Measurements from ENCODE around the gene TXLNG. TPM values are rescaled to one million over a fixed set of nuclear protein-coding genes. Genes with fewer than 3 reads are reported as not detected.
"Not testable (repeated sequence)": the region's sequence is repeated elsewhere in the genome, so short reads cannot be mapped to it uniquely, and the experiment has no call there.

The TXLNG gene
- polyA plus RNA-seq, 4 donors: 12.5 to 18.8 (median 16.4) TPM

DNA sequence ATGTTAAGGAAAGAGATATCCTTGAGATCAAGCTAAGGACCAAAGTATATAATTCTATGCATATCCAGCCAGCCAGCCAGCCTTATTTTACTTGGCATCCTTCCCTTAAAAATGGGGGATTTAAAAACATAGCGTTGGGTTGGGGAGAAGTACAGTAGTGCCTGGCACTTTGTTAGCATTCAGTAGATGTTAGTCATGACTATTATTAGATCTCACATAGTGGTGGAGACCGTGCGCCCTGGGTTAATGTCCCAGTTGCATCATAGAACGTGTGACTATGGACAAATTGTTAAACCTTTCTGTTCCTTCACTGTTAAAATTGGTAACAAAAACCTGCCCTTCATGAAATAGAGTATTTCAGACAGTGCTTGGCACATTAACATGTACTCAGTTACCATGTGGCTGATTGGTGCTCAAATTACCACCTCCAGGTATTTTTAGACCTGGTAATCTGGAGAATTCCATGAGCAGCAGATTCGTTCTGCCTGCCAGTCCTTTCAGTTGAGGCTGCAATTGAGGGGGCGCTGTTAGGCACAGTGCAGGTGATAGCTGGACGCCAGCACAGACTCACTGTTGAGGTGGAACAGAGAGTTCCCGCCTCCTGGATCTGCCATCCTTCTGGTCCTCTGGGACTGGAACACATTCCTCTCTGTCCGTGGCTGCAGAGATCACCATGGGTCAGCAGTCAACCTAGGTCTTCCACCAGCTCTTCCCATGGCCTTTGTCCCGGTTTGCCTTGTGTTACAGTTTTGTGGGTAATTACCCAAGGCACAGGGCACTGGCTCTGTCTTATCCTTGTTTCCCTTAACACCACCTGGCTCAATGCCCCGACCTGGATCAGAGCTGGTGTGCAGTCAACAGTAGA, 52.2 kb downstream of the TXLNG start:
- DNase-seq (ENCODE audit: low read depth in 4 of 4, low spot score in 2 of 4): no peak

DNA sequence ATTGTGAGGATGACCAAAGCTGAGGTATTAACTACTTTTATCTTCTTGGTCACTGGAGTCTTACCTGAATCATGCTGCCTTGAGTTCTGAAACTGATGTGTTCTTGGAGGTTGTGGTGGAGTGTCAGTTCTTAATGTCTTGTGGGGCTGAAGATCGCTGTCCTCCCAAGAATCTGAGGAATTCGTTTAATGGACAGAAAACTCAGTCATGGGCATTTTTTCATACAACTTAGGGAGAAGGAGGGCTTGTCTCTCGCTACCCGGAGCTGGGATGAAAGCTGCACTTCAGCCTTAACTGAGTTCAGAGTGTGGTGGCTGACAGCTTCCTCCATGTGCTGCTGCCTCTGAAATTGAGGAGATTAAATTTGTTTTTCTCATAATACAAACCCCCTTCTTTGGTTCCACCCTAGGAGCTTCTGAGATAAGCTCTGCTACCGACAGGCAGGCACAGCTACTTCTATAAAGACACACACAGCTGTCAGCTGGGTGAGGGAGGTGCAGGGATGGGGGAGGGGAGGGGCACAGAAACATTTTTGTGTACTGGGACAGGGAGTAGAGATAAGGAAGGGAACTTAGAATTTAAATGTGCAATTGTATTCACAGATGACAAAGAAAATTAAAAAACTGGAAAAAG, 53.1 kb downstream of the TXLNG start:
- DNase-seq (ENCODE audit: low read depth in 4 of 4, low spot score in 2 of 4): no peak

DNA sequence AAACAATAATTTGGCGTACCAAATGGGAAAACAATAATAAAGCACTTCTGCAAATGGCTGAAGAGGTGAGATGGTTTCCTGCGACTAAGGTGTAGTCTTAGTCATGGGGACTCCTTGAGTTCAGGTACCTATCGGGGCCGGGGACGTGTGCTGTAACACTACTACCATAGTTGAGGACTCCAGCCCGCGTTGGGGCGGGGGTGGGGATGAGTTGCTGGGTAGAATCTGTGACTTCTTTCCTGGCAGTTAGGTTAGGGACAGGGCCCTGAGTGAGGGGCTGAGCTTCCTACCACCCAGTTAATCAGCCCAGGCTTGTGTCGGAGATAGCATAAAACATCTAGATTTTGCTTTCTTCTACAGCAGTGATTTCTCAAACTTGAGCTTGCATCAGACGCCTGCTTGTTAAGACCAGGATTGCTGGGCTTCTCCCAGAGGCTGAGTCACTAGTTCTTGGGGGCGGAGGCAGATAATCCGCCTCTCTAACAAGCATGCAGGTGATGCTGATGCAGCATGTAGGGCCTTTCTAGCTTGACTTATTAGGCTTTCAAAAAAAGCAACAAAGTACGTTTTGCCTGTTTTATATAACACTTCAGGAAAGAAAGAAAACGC, 53.7 kb downstream of the TXLNG start:
- no peak for DNase-seq (ENCODE audit: low read depth in 4 of 4, low spot score in 2 of 4)

DNA sequence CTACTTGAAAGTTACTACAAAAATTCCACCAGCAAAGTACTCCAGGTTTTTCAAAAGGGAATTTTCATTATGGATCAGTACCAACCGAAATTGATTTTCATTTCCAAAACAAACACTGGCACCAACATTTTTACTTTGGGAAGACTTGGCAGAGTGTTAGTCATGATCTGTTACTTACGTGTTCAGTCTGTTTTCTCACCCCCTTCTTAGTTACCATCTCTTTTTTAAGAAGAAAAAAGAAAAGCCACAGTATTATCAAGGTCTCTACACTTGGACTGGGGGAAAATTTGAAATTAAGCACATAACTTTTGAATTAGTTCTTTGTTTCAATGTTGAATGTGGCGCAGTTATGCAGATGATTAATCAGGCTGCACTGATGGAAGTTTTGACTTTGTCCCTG, 56.4 kb downstream of the TXLNG start:
- DNase-seq (ENCODE audit: low read depth in 4 of 4, low spot score in 2 of 4): no peak

DNA sequence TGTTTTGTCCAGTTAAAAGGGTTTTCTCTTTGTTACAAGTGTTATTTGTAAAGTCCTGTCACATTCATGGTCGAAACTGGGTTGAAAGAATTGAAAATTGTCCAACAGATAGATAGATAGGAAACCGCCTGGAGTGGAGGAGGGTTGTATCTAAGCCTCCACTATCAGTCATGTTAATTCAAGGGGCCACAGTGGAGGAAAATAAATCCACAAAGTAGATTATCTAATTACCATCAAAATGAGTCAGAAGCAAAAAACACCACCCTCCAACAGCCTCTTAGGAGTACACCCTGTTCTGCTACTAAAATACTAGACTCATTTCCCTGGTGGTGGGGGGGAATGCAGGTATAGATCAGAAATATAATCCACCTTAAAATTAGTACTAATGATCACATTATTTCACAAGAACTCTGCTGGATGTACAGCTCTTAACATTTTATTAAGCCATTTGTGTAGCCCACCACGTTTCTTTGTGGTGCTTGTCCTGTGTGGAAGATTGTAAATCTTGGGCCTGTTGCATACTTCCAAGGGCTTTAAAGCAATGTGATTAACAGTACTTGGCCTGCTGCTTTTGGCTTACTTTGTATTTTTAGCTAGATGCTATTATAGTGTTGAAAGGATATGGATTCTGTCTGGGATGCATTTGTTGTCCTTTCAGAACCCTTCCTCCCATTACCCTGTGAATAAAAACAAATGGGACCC, 57.1 kb downstream of the TXLNG start:
- no peak for DNase-seq (ENCODE audit: low read depth in 4 of 4, low spot score in 2 of 4)

DNA sequence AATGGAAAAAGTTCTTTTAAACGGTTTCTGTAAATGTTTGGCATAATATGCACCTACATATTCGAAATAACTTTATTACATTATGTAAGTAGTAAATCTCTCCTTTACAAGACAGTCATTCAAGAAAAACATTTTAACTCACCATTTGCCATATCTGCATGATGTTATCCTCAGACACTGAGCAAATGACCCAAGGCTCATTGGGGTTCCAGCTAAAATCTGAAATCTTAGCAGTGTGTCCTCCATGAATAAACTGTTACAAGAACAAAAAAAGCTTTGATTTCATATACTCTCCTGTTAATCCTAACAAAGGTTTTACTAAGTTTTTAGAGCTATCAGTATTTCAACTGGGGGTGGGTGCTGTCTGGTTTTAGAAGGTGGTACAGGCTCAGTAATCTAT, 59.4 kb downstream of the TXLNG start:
- no peak for DNase-seq (ENCODE audit: low read depth in 4 of 4, low spot score in 2 of 4)

DNA sequence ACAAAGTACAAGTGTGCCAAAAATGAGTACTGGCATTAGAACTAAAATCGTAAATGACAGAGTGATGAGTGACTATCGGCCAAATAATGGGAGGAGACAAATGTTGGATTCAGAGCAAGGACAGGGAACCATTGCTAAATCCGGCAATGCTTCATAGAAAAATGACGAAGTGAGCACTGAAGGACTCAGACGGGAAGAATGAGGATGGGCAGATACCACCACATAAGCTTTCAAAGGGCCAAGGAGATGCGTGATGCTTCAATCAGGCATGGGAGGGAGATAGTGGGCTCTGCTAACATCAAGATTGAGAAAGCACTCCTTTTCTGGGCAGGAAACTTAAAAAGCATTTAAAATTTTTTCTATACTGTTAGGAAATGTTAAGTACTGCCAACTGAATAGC, 62.3 kb downstream of the TXLNG start:
- no peak for DNase-seq (ENCODE audit: low read depth in 4 of 4, low spot score in 2 of 4)

DNA sequence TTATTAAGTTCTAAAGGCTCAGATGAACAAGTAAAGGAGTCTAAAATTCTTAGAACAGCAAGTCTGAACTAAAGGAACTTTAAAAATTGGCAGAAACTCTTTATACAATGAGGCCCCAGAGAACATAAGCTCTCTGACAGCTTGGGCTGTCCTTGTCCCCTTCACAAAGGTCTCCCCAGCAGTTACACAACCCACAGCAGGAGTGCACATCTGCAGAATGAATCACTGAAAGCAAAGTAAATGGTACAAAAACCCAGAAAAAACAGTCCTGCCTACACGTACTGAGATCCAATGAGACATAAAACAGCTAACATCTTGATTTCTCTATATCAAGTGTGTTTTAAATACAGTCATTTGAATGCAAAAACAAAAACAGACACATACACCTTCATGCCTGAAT, 65.2 kb downstream of the TXLNG start:
- DNase-seq (ENCODE audit: low read depth in 4 of 4, low spot score in 2 of 4): no peak

DNA sequence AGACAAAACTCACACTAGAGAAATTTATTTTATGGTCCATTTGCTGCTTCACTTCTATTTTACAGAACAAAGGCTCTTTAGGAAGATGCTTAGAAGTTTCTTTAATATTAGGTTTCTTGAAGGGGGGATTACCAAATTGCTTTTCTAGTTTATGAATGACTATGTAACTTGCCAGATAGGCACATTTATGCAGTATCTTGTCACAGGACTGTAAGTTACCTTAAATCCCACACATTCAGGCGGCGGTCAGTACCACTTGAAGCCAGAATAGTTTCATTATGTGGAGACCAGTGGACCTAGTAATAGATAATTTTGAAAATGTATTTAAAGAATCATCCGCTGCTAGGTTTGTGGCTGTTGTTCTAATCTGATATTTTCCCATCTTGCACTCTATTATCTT, 65.6 kb downstream of the TXLNG start:
- DNase-seq (ENCODE audit: low read depth in 4 of 4, low spot score in 2 of 4): no peak

DNA sequence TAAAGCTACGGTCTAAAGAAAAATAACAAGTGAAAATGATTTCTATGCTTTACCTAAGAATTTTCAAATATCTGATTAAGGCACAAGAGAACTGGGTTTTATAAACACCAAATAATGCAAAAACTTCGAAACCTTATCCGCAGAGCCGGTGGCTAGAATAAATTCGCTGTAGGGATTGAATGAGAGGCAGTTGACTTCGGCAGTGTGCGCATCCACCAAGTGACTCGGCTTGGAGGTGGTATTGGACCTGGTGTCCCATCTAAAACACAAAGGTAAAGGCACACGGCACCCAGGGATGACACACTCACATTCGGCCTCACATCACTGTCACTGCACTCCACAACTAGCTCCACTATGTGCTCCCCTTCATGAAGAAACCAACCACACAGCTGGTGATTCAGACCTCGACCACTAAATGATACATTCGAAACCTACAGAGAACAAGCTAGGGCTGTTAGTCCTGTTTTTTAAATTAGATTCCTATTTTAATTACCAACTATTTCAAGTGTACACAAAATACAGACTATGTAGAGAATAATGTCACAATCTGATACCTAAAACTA, 66.4 kb downstream of the TXLNG start:
- no peak for DNase-seq (ENCODE audit: low read depth in 4 of 4, low spot score in 2 of 4)

DNA sequence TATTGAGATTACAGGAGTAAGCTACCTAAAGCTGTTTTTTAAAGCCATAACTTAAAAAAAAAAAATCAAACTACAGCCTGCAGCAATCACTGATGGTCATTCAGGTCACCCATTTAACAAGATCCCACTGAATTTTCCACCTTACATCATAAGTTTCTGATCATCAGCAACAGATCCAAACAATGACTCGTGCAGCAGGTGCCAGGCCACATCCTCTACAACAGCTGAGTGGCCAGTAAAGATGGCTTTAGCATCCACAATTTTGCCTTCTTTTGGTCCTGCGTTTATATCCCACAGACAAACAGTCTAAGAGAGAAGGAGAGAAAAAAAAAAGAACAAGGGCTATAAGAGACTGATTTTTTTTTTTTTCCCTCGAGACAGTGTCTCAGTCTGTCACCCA, 67.3 kb downstream of the TXLNG start:
- no peak for DNase-seq (ENCODE audit: low read depth in 4 of 4, low spot score in 2 of 4)

DNA sequence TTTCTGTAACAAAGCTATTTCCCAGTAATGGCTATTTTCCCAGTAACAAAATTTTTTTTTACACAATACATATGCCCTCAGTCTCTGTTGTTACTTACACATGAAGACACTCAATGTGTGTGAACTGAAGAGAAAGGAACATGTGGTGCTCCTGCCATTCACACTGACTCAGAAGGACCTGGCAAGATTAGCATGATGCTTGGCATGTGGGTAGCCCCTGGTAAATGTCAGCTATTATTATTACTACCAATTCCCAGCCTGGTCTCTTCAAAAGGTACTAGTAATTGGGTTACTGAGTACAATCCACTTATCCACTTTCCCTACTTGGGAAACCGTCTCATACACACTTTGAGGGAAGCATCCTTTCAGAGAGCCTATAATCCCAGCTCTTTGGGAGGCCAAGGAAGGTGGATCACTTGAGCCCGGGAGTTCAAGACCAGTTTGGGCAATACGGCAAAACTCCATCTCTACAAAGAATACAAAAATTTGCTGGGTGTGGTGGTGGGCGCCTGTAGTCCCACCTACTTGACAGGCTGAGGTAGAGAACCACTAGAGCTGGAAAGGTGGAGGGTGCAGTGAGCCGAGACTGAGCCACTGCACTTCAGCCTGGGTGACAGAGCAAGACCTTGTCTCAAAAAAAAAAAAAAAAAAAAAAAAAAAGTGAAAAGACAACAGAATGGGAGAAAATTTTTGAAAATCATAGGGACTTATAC, 69.3 kb downstream of the TXLNG start:
- DNase-seq (ENCODE audit: low read depth in 4 of 4, low spot score in 2 of 4): no peak

DNA sequence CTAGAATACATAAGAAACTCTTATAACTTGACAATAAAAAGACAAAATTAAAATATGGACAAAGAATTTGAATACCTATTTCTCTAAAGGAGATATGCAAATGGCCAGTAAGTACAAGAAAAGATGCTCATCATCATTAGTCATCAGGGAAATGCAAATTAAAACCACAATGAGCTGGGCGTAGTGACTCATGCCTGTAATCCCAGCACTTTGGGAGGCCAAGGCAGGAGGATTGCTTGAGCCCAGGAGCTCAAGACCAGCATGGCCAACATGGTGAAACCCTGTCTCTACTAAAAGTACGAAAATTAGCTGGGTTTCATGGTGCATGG, 69.8 kb downstream of the TXLNG start:
- DNase-seq (ENCODE audit: low read depth in 4 of 4, low spot score in 2 of 4): not testable (repeated sequence)

DNA sequence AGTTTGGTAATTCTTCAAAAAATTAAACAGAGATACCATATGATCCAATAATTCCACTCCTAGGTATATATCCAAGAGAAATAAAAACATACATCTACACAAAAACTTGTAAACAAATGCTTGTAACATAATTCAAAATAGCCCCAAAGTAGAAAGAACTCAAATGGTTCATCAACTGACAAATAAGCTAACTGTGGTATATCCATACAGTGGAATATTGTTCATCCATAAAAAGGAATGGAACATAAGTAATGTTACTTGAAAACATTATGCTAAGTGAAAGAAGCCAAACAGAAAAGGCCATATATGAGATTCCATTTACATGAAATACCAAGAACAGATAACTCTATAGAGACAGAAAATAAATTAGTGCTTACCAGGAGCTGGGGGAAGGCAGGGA, 70.5 kb downstream of the TXLNG start:
- no peak for DNase-seq (ENCODE audit: low read depth in 4 of 4, low spot score in 2 of 4)

DNA sequence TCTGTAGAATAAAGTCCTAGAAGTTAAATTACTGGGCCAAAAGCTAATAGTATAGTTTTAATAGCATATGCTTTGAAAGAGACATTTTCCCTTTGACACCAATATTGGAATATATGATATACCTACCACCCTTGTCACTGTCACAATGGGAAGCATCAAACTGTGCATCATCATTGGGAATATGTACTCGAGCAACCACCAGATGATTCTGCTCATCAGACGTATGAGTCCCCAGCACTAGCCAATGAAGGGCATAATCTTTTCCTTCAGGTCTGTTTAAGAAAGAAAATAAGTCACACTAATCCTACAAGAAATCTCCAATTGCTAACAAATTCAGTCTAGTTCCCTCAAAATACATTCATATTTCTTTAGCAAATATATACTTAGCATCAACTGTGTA, 76.6 kb downstream of the TXLNG start:
- DNase-seq (ENCODE audit: low read depth in 4 of 4, low spot score in 2 of 4): no peak

DNA sequence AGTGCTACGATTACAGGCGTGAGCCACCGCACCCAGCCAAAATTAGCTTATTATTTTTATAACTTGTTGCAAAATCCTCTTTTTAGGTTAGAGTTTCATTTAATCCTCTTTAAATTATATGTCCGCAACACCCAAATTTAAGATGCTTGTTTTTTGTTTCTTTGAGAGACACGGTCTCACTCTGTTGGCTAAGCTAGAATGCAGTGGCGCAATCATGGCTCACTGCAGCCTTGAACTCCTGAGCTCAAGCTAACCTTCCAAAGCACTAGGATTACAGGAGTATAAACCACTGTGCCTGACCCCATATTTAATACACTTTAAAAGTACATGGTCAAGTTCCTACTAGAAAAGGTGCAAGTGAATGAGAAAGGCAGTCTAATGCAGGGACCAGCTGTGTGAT, 81.7 kb downstream of the TXLNG start:
- DNase-seq (ENCODE audit: low read depth in 4 of 4, low spot score in 2 of 4): no peak

DNA sequence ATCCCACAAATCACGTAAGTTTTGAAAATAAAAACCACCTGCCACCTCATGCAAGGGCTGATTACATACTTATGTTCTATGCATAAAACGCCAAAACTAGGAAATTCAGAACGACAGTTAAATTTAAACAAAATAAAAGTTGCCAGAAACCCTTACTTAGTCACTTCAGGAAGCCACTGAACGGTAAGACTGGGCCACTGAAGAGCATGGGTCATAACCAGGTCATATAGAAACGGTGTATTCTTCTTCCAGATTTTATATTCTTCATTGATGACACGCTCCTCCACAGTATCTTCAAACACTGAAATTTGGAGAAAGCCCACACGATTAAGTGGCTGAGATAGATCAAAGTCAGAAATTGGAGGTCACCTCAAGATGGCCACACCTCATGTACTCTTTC, 82.7 kb downstream of the TXLNG start:
- no peak for DNase-seq (ENCODE audit: low read depth in 4 of 4, low spot score in 2 of 4)

DNA sequence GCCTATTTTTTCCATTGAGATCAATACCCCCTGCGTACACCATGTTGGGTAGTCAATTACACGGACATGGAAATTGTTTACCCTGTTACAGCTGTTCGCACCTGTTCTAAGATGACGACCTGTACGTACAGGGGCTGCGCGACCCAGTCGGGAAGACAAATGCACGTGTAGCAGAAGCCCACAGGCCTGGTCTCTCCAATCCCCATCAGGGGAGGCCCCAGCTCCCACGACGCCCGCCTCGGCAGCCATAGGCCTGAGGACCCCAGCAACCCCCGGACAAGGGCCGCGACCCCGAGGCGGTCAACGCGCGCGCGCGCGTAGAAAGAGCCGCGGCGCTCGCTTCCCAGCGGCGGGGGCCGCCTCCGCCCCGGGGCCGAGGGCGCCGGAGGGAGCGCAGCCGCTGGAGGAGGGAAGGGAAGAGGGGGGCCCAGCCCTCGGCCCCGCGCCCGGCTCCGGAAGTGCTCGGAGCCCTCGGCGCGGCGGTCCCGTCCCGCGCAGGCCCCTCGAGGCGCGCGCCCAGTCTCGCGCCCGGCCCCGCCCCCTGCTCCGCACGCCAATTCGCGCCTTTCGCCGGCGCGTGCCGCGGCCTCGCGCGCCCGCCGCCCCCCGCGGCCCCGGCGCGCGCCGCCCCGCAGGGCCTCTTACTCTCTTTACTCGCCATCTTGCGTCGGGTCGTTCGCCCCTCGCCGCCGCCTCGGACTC, 83.3 kb downstream of the TXLNG start:
- DNase-seq (ENCODE audit: low read depth in 4 of 4, low spot score in 2 of 4): peak in 1 of 4 donors; percentile 13

DNA sequence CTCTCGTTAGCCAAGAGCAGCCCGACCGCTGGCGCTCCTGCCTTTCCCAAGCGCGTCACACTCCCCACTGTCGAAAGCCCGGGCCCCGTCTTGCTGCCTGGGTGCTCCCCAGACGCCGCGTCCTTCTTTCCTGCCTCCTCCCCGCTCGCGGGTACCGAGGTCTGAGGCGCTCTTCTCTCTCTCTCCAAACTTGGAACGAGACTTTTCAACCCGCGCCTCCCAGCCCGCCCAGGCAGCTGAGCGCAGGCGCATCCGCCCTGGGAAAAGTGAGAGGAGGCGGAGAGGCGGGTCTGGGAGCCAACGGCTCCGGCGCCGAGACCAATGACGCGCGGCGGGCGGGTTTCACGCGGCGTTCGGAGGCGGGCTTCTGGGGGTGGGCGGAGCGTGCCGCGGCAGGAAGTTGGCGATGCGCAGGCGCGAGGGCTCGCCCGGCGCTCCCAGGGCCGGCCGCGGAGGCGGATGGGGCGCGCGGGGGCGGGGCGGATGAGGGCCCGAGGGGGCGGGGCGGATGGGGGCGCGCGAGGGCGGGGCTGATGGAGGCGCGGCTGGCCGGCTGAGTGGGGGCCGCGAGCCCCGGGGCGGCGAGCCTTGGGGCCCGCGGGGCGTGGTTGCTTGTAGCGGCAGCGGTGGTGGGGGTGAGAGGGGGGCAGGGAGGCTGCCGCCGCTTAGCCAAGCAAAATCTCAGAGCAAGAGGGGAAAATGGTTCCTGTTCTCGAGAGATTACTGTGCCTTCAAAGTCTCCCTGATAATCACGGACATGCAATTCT, 84.0 kb downstream of the TXLNG start, which contains the start of gene RBBP7:
TSS of gene RBBP7 (minus strand) at position 268 of the 767 bp plus-strand sequence. CDS start 309 bp downstream, outside the sequence.
- peak in 3 of 4 donors; percentile 69 to 79 (median 75) for DNase-seq (ENCODE audit: low read depth in 4 of 4, low spot score in 2 of 4)
